Thoracic aorta (tissue), 2 donors: Measurements from ENCODE around the gene UNC13B. TPM values are rescaled to one million over a fixed set of nuclear protein-coding genes. Genes with fewer than 3 reads are reported as not detected.

Experiments
- ATAC-seq: fragments of 150-250 bp; one replicate; pipeline ENCODE4 v1.8.0; 2017; ENCODE audit warnings: low read depth; ENCODE audit not compliant: insufficient number of reproducible peaks, low FRiP score
- DNase-seq: peaks from one replicate; pipeline ENCODE4 v3.0.0-alpha.2; 2020; ENCODE audit warnings: low spot score
- H3K27ac ChIP-seq, 2 donors: fragments of 200-600 bp; sonication (generic); 1 replicate in 1 of 2; 2 replicates in 1 of 2; pipeline ENCODE4 v1.5.1; 2016; ENCODE audit warnings: mild to moderate bottlenecking in 2 of 2, moderate library complexity in 2 of 2
- H3K27me3 ChIP-seq: fragments of 200-600 bp; sonication (generic); replicated peaks from 2 replicates; pipeline ENCODE4 v1.6.0; 2016; ENCODE audit warnings: mild to moderate bottlenecking; ENCODE audit not compliant: insufficient read depth
- H3K36me3 ChIP-seq: fragments of 200-600 bp; sonication (generic); one replicate; pipeline ENCODE4 v1.5.1; 2016
- H3K4me1 ChIP-seq, 2 donors: fragments of 200-600 bp; sonication (generic); 1 replicate in 1 of 2; 2 replicates in 1 of 2; pipeline versions ENCODE4 v1.5.1 to v1.6.0; 2016; ENCODE audit warnings: low read depth in 2 of 2, mild to moderate bottlenecking in 1 of 2; ENCODE audit not compliant: control insufficient read depth in 1 of 2
- H3K4me3 ChIP-seq: fragments of 200-600 bp; sonication (generic); 2 replicates; pipeline ENCODE4 v1.5.1; 2016; ENCODE audit warnings: mild to moderate bottlenecking
- H3K9me3 ChIP-seq: fragments of 200-600 bp; sonication (generic); 2 replicates; pipeline ENCODE4 v1.5.1; 2016
- CTCF ChIP-seq: fragments of 200-600 bp; sonication (generic); IDR thresholded peaks from one replicate; pipeline ENCODE4 v1.5.1; 2019; ENCODE audit warnings: antibody characterized with exemption
- total RNA-seq, 2 donors: library from RNA; depleted of rRNA; stranded (reverse); fragments of >200 nt; gene quantifications; one replicate each; pipeline versions ENCODE4 v1.1.0 to v1.2.3, GENCODE V29; 2016

The UNC13B gene
- total RNA-seq, 2 donors from 2014 or later = 38.1 to 47.4 TPM

- H3K27me3 ChIP-seq = no peaks in the 10 kb centered on the region
Observed at GRCh38 chr9:35262064-35262463, 100.3 kb downstream of the UNC13B start.

GRCh38 chr9:35267710-35268109 lies 105.9 kb downstream of the UNC13B start:
- Histone ChIP-seq H3K27ac (no peak overlapping the region), H3K36me3 (no peaks in the 10 kb centered on the region), H3K9me3 (no peaks in the 10 kb centered on the region), H3K4me1 (peaks cover 6 to 20% of the 10 kb centered on the region in 2 donors), H3K27me3 (no peaks in the 10 kb centered on the region), H3K4me3 (no peak overlapping the region)
- DNase-seq = no peak
- no peak for ATAC-seq
- no peak for TF ChIP-seq CTCF

More at GRCh38 chr9:35262064-35262463, 100.3 kb downstream of the UNC13B start:
- Histone ChIP-seq H3K36me3 (peaks cover 5% of the 10 kb centered on the region), H3K4me1 (no peaks in the 10 kb centered on the region), H3K9me3 (no peaks in the 10 kb centered on the region), H3K27ac (no peak overlapping the region), H3K4me3 (no peak overlapping the region)
- ATAC-seq = no peak
- no peak for DNase-seq
- no peak for TF ChIP-seq CTCF

GRCh38 chr9:35269919-35270318 lies 108.1 kb downstream of the UNC13B start:
- no peak overlapping the region for H3K4me3 ChIP-seq

GRCh38 chr9:35271637-35272036 lies 109.8 kb downstream of the UNC13B start:
- H3K36me3 ChIP-seq = no peaks in the 10 kb centered on the region
- no peak for TF ChIP-seq CTCF
- H3K9me3 ChIP-seq = no peaks in the 10 kb centered on the region
- H3K27me3 ChIP-seq = no peaks in the 10 kb centered on the region
- peaks cover 6 to 24% of the 10 kb centered on the region in 2 donors for H3K4me1 ChIP-seq
- no peak overlapping the region for H3K27ac ChIP-seq
- ATAC-seq = no peak
- no peak overlapping the region for H3K4me3 ChIP-seq
- DNase-seq = no peak

More at GRCh38 chr9:35269919-35270318, 108.1 kb downstream of the UNC13B start:
- Histone ChIP-seq H3K4me1 (peaks cover 6 to 20% of the 10 kb centered on the region in 2 donors), H3K27ac (peak overlapping the region in 1 of 2 donors; percentile 44), H3K36me3 (no peaks in the 10 kb centered on the region), H3K9me3 (no peaks in the 10 kb centered on the region), H3K27me3 (no peaks in the 10 kb centered on the region)
- DNase-seq = no peak
- ATAC-seq = no peak
- no peak for TF ChIP-seq CTCF

- no peak overlapping the region for H3K4me3 ChIP-seq
- no peak overlapping the region for H3K27ac ChIP-seq
- DNase-seq (no peak), ATAC-seq (no peak)
- H3K27me3 ChIP-seq = no peaks in the 10 kb centered on the region
- peaks cover 9 to 32% of the 10 kb centered on the region in 2 donors for H3K4me1 ChIP-seq
- H3K36me3 ChIP-seq = no peaks in the 10 kb centered on the region
- no peak for TF ChIP-seq CTCF
- H3K9me3 ChIP-seq = no peaks in the 10 kb centered on the region
Observed at GRCh38 chr9:35272989-35273388, 111.2 kb downstream of the UNC13B start.
